Measurements from ENCODE around the gene PHF21A.
A peak's percentile ranks its signal among the peaks of the same experiment; 100 is the strongest.

The PHF21A gene

DNA sequence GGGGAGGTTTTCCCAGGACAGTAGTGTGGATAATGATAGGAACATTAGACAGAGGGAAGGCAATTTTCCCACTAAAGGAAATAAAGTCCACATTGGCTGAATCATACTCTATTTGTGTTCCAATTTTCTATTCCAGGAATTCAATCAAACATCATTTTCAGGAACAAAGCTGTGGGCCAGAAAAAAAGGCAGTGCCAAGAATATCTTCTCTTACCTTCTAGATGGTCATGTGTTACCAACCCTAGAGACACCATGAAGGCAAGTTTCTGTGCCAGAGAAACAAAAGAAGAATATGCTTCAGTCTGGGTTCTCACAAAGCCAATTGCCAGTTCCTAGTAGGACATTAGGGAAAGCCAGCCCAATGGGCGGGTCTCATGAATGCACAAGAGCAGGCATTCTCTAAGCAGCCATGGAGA lies 171.3 kb downstream of the PHF21A start:
- no peaks in the 10 kb centered on the region for H3K9me3 Mint-ChIP-seq
- H3K27me3 Mint-ChIP-seq (ENCODE audit: low read depth, poor library complexity), result no peaks in the 10 kb centered on the region
- no peak overlapping the region for H3K4me3 Mint-ChIP-seq
- no peaks in the 10 kb centered on the region for H3K4me1 Mint-ChIP-seq
- H3K27ac Mint-ChIP-seq, result no peak overlapping the region
- no peak for DNase-seq
- TF ChIP-seq, protein P1, sequence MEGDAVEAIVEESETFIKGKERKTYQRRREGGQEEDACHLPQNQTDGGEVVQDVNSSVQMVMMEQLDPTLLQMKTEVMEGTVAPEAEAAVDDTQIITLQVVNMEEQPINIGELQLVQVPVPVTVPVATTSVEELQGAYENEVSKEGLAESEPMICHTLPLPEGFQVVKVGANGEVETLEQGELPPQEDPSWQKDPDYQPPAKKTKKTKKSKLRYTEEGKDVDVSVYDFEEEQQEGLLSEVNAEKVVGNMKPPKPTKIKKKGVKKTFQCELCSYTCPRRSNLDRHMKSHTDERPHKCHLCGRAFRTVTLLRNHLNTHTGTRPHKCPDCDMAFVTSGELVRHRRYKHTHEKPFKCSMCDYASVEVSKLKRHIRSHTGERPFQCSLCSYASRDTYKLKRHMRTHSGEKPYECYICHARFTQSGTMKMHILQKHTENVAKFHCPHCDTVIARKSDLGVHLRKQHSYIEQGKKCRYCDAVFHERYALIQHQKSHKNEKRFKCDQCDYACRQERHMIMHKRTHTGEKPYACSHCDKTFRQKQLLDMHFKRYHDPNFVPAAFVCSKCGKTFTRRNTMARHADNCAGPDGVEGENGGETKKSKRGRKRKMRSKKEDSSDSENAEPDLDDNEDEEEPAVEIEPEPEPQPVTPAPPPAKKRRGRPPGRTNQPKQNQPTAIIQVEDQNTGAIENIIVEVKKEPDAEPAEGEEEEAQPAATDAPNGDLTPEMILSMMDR (IDR thresholded peaks at IDR 0.05), result no peak
- H3K36me3 Mint-ChIP-seq (ENCODE audit: low read depth), result peaks cover 64% of the 10 kb centered on the region

DNA sequence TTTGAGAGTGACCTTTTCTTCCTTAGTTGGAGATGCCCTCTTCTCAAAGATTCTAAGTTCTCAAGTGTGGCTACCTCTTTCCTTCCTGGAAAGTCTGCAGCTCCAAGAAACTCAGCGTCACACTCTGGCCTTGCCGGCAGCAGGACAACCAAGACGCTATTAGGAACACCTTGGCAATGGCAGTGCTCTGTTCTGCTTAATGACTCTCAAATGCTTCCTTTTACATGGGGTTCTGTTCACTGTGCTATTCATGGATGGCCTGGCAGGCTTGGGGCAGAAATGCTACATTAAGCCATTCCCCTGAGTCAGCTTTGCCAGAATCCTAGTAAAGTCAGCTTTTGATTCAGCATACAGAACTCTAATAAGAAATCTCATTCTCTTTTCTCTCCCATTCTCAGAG lies 172.9 kb downstream of the PHF21A start:
- Mint-ChIP-seq H3K9me3 (no peaks in the 10 kb centered on the region), H3K27ac (peak overlapping the region; percentile 26), H3K4me1 (no peaks in the 10 kb centered on the region), H3K4me3 (no peak overlapping the region), H3K36me3 (ENCODE audit: low read depth) (peaks cover 69% of the 10 kb centered on the region), H3K27me3 (ENCODE audit: low read depth, poor library complexity) (peaks cover 3% of the 10 kb centered on the region)
- TF ChIP-seq, protein P1 (IDR thresholded peaks at IDR 0.05), result no peak
- no peak for DNase-seq

DNA sequence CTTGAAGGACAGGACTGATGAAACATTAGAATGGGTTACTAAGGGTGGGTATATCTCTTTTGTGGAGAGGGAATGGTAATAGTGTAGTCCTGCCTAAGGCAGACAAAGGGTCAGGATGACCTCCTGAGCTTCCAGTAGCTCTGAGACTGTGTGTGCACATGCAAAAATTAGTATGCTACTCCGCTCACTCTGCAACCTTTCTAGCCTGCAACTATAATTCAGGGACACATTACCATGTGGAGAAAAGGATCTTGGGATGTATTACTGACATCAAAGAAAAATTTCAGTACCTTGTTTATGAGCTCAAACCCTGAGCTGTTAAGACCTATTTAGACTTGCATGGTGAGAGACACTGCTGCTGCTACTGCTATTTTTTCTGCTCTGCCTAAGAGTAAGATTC lies 173.4 kb downstream of the PHF21A start:
- TF ChIP-seq, protein P1 (IDR thresholded peaks at IDR 0.05), result no peak
- H3K27ac Mint-ChIP-seq, result no peak overlapping the region
- H3K4me3 Mint-ChIP-seq, result no peak overlapping the region
- H3K4me1 Mint-ChIP-seq, result no peaks in the 10 kb centered on the region
- peaks cover 69% of the 10 kb centered on the region for H3K36me3 Mint-ChIP-seq (ENCODE audit: low read depth)
- peaks cover 3% of the 10 kb centered on the region for H3K27me3 Mint-ChIP-seq (ENCODE audit: low read depth, poor library complexity)
- no peak for DNase-seq
- H3K9me3 Mint-ChIP-seq, result no peaks in the 10 kb centered on the region

DNA sequence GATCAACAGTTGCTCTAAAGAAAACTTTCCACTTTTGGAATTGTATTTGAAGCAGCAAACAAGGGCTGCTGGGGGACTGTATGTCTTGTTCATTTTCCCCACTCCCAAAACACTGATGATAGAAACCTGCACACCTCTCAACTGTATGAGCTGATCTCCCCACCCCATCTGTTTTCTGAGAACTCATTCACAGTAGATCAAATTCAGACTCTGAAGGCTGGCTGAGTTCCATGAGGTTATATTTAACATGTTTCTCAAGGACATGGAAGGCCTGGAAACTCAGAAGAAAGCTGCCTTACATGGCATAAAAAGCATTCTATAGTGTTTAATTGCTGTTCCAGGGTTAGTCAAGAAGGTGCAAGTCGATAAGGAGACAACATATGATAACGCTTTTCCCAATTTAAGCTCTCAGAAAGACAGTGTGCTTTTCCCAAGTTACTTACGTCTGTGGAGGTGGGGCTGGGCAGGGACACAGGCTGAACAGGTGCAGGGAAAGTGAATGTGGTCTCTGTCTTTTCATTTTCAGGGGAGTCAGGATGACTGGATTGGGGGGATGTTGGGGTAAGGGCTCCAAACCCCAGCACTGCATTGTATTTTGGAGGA lies 175.8 kb downstream of the PHF21A start:
- Mint-ChIP-seq H3K27me3 (ENCODE audit: low read depth, poor library complexity) (peaks cover 3% of the 10 kb centered on the region), H3K27ac (peak overlapping the region; percentile 34), H3K4me3 (no peak overlapping the region), H3K9me3 (no peaks in the 10 kb centered on the region), H3K4me1 (no peaks in the 10 kb centered on the region), H3K36me3 (ENCODE audit: low read depth) (peaks cover 85% of the 10 kb centered on the region)
- no peak for DNase-seq
- TF ChIP-seq, protein P1 (IDR thresholded peaks at IDR 0.05), result no peak

DNA sequence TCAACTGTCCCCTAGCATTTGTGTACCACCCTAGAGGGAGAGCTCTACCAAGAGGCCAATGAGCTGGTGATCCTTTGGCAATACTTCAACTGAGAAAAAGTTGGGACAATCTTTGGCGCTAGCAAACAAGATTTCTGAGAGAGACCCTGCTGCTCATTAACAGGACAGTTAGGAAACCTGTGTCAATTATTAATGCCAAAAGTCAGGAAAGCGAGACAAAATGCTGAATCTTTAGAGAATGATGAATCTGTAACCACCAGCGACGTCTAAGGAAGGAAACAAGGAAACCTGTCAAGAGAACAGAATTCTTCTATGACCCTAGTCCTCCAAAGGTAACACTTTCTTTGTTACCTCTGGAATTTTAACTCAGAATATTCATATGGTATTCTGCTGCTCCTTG lies 178.9 kb downstream of the PHF21A start:
- Mint-ChIP-seq H3K9me3 (no peaks in the 10 kb centered on the region), H3K27me3 (ENCODE audit: low read depth, poor library complexity) (peaks cover 3% of the 10 kb centered on the region), H3K4me3 (no peak overlapping the region), H3K36me3 (ENCODE audit: low read depth) (peaks cover 68% of the 10 kb centered on the region), H3K4me1 (peaks cover 3% of the 10 kb centered on the region), H3K27ac (peak overlapping the region; percentile 17)
- TF ChIP-seq, protein P1 (IDR thresholded peaks at IDR 0.05), result no peak
- no peak for DNase-seq

DNA sequence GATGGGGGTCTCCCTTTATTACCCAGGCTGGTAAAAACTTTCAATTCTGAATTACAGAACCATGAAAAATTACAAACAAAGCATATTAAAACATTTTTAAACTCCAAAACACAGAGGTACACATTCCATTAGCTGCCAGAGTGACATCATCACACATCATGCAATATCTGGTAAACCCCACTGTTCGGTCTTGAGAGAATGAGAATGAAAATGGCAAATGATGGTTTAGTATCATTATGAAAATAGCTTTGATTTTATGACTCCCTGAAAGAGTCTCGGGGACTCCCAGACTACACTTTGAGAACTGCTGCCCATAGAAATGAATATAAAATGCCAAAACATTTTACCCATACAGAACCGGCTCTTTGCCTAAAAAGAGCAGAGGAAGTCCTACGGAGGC lies 180.0 kb downstream of the PHF21A start:
- no peak for DNase-seq
- TF ChIP-seq, protein P1 (IDR thresholded peaks at IDR 0.05), result no peak
- H3K4me3 Mint-ChIP-seq, result no peak overlapping the region
- no peak overlapping the region for H3K27ac Mint-ChIP-seq
- peaks cover 3% of the 10 kb centered on the region for H3K27me3 Mint-ChIP-seq (ENCODE audit: low read depth, poor library complexity)
- no peaks in the 10 kb centered on the region for H3K9me3 Mint-ChIP-seq
- peaks cover 3% of the 10 kb centered on the region for H3K4me1 Mint-ChIP-seq
- H3K36me3 Mint-ChIP-seq (ENCODE audit: low read depth), result peaks cover 65% of the 10 kb centered on the region

Data from nephron progenitor cell (in vitro differentiated cells).